HepG2 (cell line): ENCODE data around the gene GTF2H3. TPM values are rescaled to one million over a fixed set of nuclear protein-coding genes. Genes with fewer than 3 reads are reported as not detected.

Experiments
- BRD4 ChIP-seq: sonication (generic); formaldehyde crosslinking; IDR thresholded peaks from 2 replicates; pipeline ENCODE4 v1.4.0; 2020; ENCODE audit warnings: missing genetic modification reagents
- FOXK1 ChIP-seq: sonication (generic); formaldehyde crosslinking; IDR thresholded peaks from 2 replicates; pipeline ENCODE4 v1.4.0; 2020; ENCODE audit warnings: low read depth, missing genetic modification reagents, borderline replicate concordance
- GABPB1 ChIP-seq: IDR thresholded peaks from 2 replicates; pipeline ENCODE4 v1.6.1; 2016; ENCODE audit warnings: mild to moderate bottlenecking, missing genetic modification reagents, moderate library complexity, missing compliant biosample characterization
- MTA3 ChIP-seq: sonication (generic); formaldehyde crosslinking; IDR thresholded peaks from 2 replicates; pipeline ENCODE4 v1.4.0; 2020; ENCODE audit warnings: missing genetic modification reagents
- MTF2 ChIP-seq: sonication (generic); formaldehyde crosslinking; IDR thresholded peaks from 2 replicates; pipeline ENCODE4 v1.5.0; 2020; ENCODE audit warnings: missing genetic modification reagents, borderline replicate concordance
- NR2C2 ChIP-seq: sonication (generic); formaldehyde crosslinking; IDR thresholded peaks from 2 replicates; pipeline ENCODE4 v1.4.0; 2020; ENCODE audit warnings: missing genetic modification reagents, mild to moderate bottlenecking, moderate library complexity, borderline replicate concordance
- NR3C1 ChIP-seq: sonication (generic); formaldehyde crosslinking; IDR thresholded peaks from 2 replicates; pipeline ENCODE4 v1.4.0; 2020; ENCODE audit warnings: missing genetic modification reagents
- PHF8 ChIP-seq: sonication (generic); formaldehyde crosslinking; IDR thresholded peaks from 2 replicates; pipeline ENCODE4 v1.5.0; 2020; ENCODE audit warnings: missing genetic modification reagents
- ZMYM2 ChIP-seq: sonication (generic); formaldehyde crosslinking; IDR thresholded peaks from 2 replicates; pipeline ENCODE4 v1.8.0; 2022; ENCODE audit warnings: mild to moderate bottlenecking, missing genetic modification reagents
- ZNF17 ChIP-seq: sonication (generic); formaldehyde crosslinking; IDR thresholded peaks from 2 replicates; pipeline ENCODE4 v1.5.0; 2020; ENCODE audit warnings: mild to moderate bottlenecking, missing genetic modification reagents
- ZNF292 ChIP-seq: sonication (generic); formaldehyde crosslinking; IDR thresholded peaks from 2 replicates; pipeline ENCODE4 v1.8.1; 2022; ENCODE audit warnings: mild to moderate bottlenecking, low read depth, missing genetic modification reagents, borderline replicate concordance
- ZNF33B ChIP-seq: sonication (generic); formaldehyde crosslinking; IDR thresholded peaks from 2 replicates; pipeline ENCODE4 v1.5.1; 2020; ENCODE audit warnings: mild to moderate bottlenecking, missing genetic modification reagents
- ZNF557 ChIP-seq: sonication (generic); formaldehyde crosslinking; IDR thresholded peaks from 2 replicates; pipeline ENCODE4 v1.4.0; 2020; ENCODE audit warnings: missing genetic modification reagents
- ZNF589 ChIP-seq: sonication (generic); formaldehyde crosslinking; conservative IDR thresholded peaks from 2 replicates; pipeline ENCODE4 v1.8.0; 2022; ENCODE audit warnings: mild to moderate bottlenecking, moderate library complexity, missing genetic modification reagents
- ZNF703 ChIP-seq: sonication (generic); formaldehyde crosslinking; IDR thresholded peaks from 2 replicates; pipeline ENCODE4 v1.5.1; 2020; ENCODE audit warnings: missing genetic modification reagents, mild to moderate bottlenecking, moderate library complexity, borderline replicate concordance
- ZNF772 ChIP-seq: sonication (generic); formaldehyde crosslinking; IDR thresholded peaks from 2 replicates; pipeline ENCODE4 v1.5.0; 2020; ENCODE audit warnings: mild to moderate bottlenecking, missing genetic modification reagents
- ZNF775 ChIP-seq: sonication (generic); formaldehyde crosslinking; IDR thresholded peaks from 2 replicates; pipeline ENCODE4 v1.4.0; 2020; ENCODE audit warnings: missing genetic modification reagents, mild to moderate bottlenecking, moderate library complexity, borderline replicate concordance
- polyA plus RNA-seq, 8 experiments: library from polyadenylated mRNA; depleted of rRNA in 3 of 8; stranded (reverse) in 7 of 8; unstranded in 1 of 8; fragments of >200 nt; fragmentation: Illumina TruSeq in 4 of 8; extraction: Trizol in 4 of 8; gene quantifications; 2 replicates each; pipeline versions ENCODE4 v1.2.1 to v1.2.3, GENCODE V29; 2011 to 2016; ENCODE audit warnings: low read depth in 4 of 8, missing spikeins in 1 of 8, mixed read lengths in 1 of 8; ENCODE audit not compliant: insufficient read depth in 1 of 8
- total RNA-seq, 5 experiments: library from RNA; depleted of rRNA; stranded (reverse); fragments of >200 nt; fragmentation: Illumina TruSeq; extraction: Trizol; gene quantifications; 2 replicates each; pipeline ENCODE4 v1.2.3, GENCODE V29; 2016; ENCODE audit warnings: low read depth in 1 of 5
- TF ChIP-seq, protein P1 (sequence below): sonication (generic); formaldehyde crosslinking; conservative IDR thresholded peaks from 2 replicates; pipeline ENCODE4 v1.8.0; 2022; ENCODE audit warnings: low read depth, missing genetic modification reagents
- TF ChIP-seq, protein P2 (sequence below): sonication (generic); formaldehyde crosslinking; IDR thresholded peaks from 2 replicates; pipeline ENCODE4 v1.5.0; 2020; ENCODE audit warnings: mild to moderate bottlenecking, missing genetic modification reagents, moderate library complexity
- TF ChIP-seq, protein P3 (sequence below): sonication (generic); formaldehyde crosslinking; conservative IDR thresholded peaks from 2 replicates; pipeline ENCODE4 v1.4.0; 2020; ENCODE audit warnings: missing genetic modification reagents
- TF ChIP-seq, protein P4 (sequence below): sonication (generic); formaldehyde crosslinking; conservative IDR thresholded peaks from 2 replicates; pipeline ENCODE4 v1.4.0; 2020; ENCODE audit warnings: mild to moderate bottlenecking, missing genetic modification reagents, moderate library complexity

The GTF2H3 gene
- total and polyA plus RNA-seq, 2 of the 13 experiments (the other 11 are each of a cell fraction or from before 2014, with no cell fraction given) = 35.8 to 58.8 TPM

DNA sequence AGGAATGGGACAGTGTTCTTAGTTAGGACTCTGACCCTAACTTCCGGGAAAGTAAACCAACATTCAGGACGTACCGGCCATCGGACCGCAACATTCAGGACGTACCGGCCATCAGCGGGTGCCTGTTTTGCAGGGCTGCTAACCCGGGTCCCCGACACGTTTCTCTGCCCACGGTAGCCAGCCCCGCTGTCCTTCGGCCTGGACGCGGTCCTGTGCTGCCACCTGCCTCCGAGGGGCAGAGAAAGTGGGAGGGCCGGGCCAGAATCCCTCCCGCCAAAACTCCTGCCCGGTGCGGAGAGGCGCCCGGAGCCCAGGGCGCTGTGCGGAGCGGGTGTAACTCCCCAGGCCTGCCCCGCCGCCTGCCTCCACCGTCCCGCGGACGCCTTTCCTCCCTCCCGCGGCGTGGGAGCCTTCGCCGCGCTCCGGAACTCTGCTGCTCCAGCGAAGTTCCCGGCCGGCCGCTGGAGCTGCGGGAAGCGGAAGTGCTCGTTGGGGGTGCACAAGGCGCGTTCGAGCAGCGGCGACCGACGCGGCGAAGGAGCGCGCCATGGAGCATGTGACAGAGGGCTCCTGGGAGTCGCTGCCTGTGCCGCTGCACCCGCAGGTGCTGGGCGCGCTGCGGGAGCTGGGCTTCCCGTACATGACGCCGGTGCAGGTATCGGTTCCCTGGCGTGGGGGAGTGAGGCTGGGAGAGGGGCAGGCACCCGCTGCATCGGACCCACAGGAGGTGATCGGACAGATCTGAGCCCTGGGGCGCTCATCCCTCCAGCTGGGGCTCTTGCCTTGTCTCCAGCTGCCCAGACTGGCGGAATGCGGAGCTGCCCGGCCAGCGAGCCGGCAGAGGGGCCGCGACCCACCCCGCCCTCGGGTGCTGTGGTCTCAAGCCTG, 31.8 kb upstream of the GTF2H3 start, which contains the start of gene DDX55 (continued):
- TF ChIP-seq ZNF703 (CRISPR knock-in tag) = no peak; the same call in 1 of the 2 replicates
- TF ChIP-seq ZNF775 = peak; percentile 29; the same call in 1 of the 2 replicates
- TF ChIP-seq FOXK1 (CRISPR knock-in tag) = peak; percentile 95
- TF ChIP-seq NR3C1 (CRISPR knock-in tag) = 0 out of 2 replicates have a peak, but pooled peaks have one; percentile 11
- TF ChIP-seq, protein P1, sequence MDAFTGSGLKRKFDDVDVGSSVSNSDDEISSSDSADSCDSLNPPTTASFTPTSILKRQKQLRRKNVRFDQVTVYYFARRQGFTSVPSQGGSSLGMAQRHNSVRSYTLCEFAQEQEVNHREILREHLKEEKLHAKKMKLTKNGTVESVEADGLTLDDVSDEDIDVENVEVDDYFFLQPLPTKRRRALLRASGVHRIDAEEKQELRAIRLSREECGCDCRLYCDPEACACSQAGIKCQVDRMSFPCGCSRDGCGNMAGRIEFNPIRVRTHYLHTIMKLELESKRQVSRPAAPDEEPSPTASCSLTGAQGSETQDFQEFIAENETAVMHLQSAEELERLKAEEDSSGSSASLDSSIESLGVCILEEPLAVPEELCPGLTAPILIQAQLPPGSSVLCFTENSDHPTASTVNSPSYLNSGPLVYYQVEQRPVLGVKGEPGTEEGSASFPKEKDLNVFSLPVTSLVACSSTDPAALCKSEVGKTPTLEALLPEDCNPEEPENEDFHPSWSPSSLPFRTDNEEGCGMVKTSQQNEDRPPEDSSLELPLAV (CRISPR knock-in tag) = 0 out of 2 replicates have a peak, but pooled peaks have one; percentile 61
- peak; percentile 100 for TF ChIP-seq GABPB1
- no peak for TF ChIP-seq ZNF17 (CRISPR knock-in tag)
- TF ChIP-seq BRD4 (CRISPR knock-in tag) = peak; percentile 97
- peak; percentile 96 for TF ChIP-seq ZNF589 (CRISPR knock-in tag)
- TF ChIP-seq ZNF557 (CRISPR knock-in tag) = peak; percentile 85; the same call in 1 of the 2 replicates
- TF ChIP-seq MTA3 (CRISPR knock-in tag) = no peak
- TF ChIP-seq ZNF772 (CRISPR knock-in tag) = peak; percentile 74
- TF ChIP-seq, protein P2, sequence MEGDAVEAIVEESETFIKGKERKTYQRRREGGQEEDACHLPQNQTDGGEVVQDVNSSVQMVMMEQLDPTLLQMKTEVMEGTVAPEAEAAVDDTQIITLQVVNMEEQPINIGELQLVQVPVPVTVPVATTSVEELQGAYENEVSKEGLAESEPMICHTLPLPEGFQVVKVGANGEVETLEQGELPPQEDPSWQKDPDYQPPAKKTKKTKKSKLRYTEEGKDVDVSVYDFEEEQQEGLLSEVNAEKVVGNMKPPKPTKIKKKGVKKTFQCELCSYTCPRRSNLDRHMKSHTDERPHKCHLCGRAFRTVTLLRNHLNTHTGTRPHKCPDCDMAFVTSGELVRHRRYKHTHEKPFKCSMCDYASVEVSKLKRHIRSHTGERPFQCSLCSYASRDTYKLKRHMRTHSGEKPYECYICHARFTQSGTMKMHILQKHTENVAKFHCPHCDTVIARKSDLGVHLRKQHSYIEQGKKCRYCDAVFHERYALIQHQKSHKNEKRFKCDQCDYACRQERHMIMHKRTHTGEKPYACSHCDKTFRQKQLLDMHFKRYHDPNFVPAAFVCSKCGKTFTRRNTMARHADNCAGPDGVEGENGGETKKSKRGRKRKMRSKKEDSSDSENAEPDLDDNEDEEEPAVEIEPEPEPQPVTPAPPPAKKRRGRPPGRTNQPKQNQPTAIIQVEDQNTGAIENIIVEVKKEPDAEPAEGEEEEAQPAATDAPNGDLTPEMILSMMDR (CRISPR knock-in tag) = peak; percentile 90
- peak; percentile 88; the same call in 1 of the 2 replicates for TF ChIP-seq ZNF33B
- TF ChIP-seq, protein P3, sequence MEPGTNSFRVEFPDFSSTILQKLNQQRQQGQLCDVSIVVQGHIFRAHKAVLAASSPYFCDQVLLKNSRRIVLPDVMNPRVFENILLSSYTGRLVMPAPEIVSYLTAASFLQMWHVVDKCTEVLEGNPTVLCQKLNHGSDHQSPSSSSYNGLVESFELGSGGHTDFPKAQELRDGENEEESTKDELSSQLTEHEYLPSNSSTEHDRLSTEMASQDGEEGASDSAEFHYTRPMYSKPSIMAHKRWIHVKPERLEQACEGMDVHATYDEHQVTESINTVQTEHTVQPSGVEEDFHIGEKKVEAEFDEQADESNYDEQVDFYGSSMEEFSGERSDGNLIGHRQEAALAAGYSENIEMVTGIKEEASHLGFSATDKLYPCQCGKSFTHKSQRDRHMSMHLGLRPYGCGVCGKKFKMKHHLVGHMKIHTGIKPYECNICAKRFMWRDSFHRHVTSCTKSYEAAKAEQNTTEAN = peak; percentile 74
- TF ChIP-seq, protein P4, sequence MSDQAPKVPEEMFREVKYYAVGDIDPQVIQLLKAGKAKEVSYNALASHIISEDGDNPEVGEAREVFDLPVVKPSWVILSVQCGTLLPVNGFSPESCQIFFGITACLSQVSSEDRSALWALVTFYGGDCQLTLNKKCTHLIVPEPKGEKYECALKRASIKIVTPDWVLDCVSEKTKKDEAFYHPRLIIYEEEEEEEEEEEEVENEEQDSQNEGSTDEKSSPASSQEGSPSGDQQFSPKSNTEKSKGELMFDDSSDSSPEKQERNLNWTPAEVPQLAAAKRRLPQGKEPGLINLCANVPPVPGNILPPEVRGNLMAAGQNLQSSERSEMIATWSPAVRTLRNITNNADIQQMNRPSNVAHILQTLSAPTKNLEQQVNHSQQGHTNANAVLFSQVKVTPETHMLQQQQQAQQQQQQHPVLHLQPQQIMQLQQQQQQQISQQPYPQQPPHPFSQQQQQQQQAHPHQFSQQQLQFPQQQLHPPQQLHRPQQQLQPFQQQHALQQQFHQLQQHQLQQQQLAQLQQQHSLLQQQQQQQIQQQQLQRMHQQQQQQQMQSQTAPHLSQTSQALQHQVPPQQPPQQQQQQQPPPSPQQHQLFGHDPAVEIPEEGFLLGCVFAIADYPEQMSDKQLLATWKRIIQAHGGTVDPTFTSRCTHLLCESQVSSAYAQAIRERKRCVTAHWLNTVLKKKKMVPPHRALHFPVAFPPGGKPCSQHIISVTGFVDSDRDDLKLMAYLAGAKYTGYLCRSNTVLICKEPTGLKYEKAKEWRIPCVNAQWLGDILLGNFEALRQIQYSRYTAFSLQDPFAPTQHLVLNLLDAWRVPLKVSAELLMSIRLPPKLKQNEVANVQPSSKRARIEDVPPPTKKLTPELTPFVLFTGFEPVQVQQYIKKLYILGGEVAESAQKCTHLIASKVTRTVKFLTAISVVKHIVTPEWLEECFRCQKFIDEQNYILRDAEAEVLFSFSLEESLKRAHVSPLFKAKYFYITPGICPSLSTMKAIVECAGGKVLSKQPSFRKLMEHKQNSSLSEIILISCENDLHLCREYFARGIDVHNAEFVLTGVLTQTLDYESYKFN (CRISPR knock-in tag) = peak; percentile 68
- peak; percentile 92; the same call in 1 of the 2 replicates for TF ChIP-seq MTF2 (CRISPR knock-in tag)
- TF ChIP-seq ZMYM2 (CRISPR knock-in tag) = no peak; the same call in 1 of the 2 replicates
- TF ChIP-seq PHF8 = peak; percentile 98
- no peak for TF ChIP-seq ZNF292
- peak; percentile 92 for TF ChIP-seq NR2C2 (CRISPR knock-in tag)
